GM19324 (cell line): Measurements from ENCODE around the gene LRRC43.

Experiments used
- ATAC-seq: cut with Tn5 transposase; IDR thresholded peaks from one replicate; pipeline ENCODE4 v1.9.1; 2021; ENCODE audit warnings: mild to moderate bottlenecking, moderate library complexity; ENCODE audit not compliant: unreplicated experiment, low FRiP score

The LRRC43 gene

GRCh38 chr12:122182887-122183587 is at the start of gene LRRC43:
LRRC43 (plus strand) TSS chr12:122183123; CDS start chr12:122183145, 22 bp downstream.
- no peak for ATAC-seq

- no peak for ATAC-seq
Observed at GRCh38 chr12:122133192-122133950, 49.6 kb upstream of the LRRC43 start.

GRCh38 chr12:122135437-122136031 is 47.4 kb upstream of the LRRC43 start:
- ATAC-seq = no peak

GRCh38 chr12:122137229-122137628 is 45.7 kb upstream of the LRRC43 start:
- no peak for ATAC-seq

- no peak for ATAC-seq
Observed at GRCh38 chr12:122137681-122138080, 45.2 kb upstream of the LRRC43 start.

GRCh38 chr12:122138181-122138580 is 44.7 kb upstream of the LRRC43 start:
- ATAC-seq = no peak

- no peak for ATAC-seq
Observed at GRCh38 chr12:122138616-122139015, 44.3 kb upstream of the LRRC43 start.

- no peak for ATAC-seq
Observed at GRCh38 chr12:122139266-122139665, 43.7 kb upstream of the LRRC43 start.

GRCh38 chr12:122139941-122140340 is 43.0 kb upstream of the LRRC43 start:
- no peak for ATAC-seq

- no peak for ATAC-seq
Observed at GRCh38 chr12:122140467-122141257, 42.3 kb upstream of the LRRC43 start.

GRCh38 chr12:122141911-122142725 is 40.8 kb upstream of the LRRC43 start:
- ATAC-seq = no peak

- no peak for ATAC-seq
Observed at GRCh38 chr12:122142857-122143256, 40.1 kb upstream of the LRRC43 start.

- ATAC-seq = no peak
Observed at GRCh38 chr12:122144885-122145284, 38.0 kb upstream of the LRRC43 start.

- no peak for ATAC-seq
Observed at GRCh38 chr12:122145505-122146330, 37.2 kb upstream of the LRRC43 start.

- no peak for ATAC-seq
Observed at GRCh38 chr12:122147514-122148290, 35.2 kb upstream of the LRRC43 start.

- ATAC-seq = no peak
Observed at GRCh38 chr12:122148657-122149056, 34.3 kb upstream of the LRRC43 start.

GRCh38 chr12:122150127-122150681 is 32.7 kb upstream of the LRRC43 start:
- ATAC-seq = no peak

GRCh38 chr12:122152754-122153153 is 30.2 kb upstream of the LRRC43 start:
- no peak for ATAC-seq
